HCT116 (cell line): Measurements from ENCODE around the gene CNTFR. TPM values are rescaled to one million over a fixed set of nuclear protein-coding genes. Genes with fewer than 3 reads are reported as not detected.
A peak's percentile ranks its signal among the peaks of the same experiment; 100 is the strongest.

ENCODE experiments used
- ATAC-seq: fragments of 200-7000 bp; cut with Tn5 transposase; 2 replicates; pipeline ENCODE4 v1.9.1; 2020; ENCODE audit warnings: mild to moderate bottlenecking, moderate library complexity
- BruUV-seq: library from RNA; stranded (reverse); fragments of 400-500 nt; replicated peaks from 2 replicates; lab custom pipeline; 2021; lab: Mats Ljungman, UMichigan
- CTCF ChIA-PET: fragments of 300-600 bp; sonication (Branson Sonifier 250); formaldehyde crosslinking; loops from one replicate; lab custom pipeline; 2021; ENCODE audit warnings: antibody characterized with exemption; lab: Charles Lee
- POLR2A ChIA-PET: fragments of 300-600, 350-600 bp; sonication (Branson Sonifier 250); formaldehyde crosslinking; loops from one replicate; lab custom pipeline; 2021; ENCODE audit warnings: antibody characterized with exemption; lab: Charles Lee
- RAD21 ChIA-PET, 2 experiments: fragments of 300-600 bp; sonication (Branson Sonifier 250); formaldehyde crosslinking; loops; one replicate each; lab custom pipeline; 2023; ENCODE audit warnings: low total read pairs in 2 of 2; ENCODE audit not compliant: uncharacterized antibody in 2 of 2, unreplicated experiment in 2 of 2, low non-redundant PET in 1 of 2; lab: Charles Lee
- DNase-seq: peaks from one replicate; pipeline ENCODE4 v3.0.0-alpha.2; 2010; ENCODE audit warnings: low read depth, low spot score
- H2AFZ ChIP-seq: fragments of 200-600 bp; shearing (Covaris generic), sonication (generic); 2 replicates; pipeline ENCODE4 v1.6.1; 2017; ENCODE audit warnings: low read depth, mixed run types, mixed read lengths, antibody characterized with exemption, low read length; ENCODE audit not compliant: poor library complexity, severe bottlenecking
- H3K27ac ChIP-seq: 2 replicates; pipeline ENCODE4 v1.5.1; 2012; ENCODE audit warnings: low read depth, low read length
- H3K27me3 ChIP-seq: fragments of 200-600 bp; sonication (generic); 2 replicates; pipeline ENCODE4 v1.6.1; 2016; ENCODE audit warnings: mixed run types, low read length, mixed read lengths; ENCODE audit not compliant: insufficient read depth
- H3K36me3 ChIP-seq, 2 experiments: fragments of 200-500 bp in 1 of 2; fragments of 200-600 bp in 1 of 2; sonication (Bioruptor generic) in 1 of 2; sonication (generic) in 1 of 2; 2 replicates each; pipeline versions ENCODE4 v1.5.1 to v1.6.1; 2014 to 2016; ENCODE audit warnings: low read length in 2 of 2, inconsistent platforms in 1 of 2, mixed read lengths in 1 of 2, mixed run types in 1 of 2; ENCODE audit not compliant: insufficient read depth in 2 of 2, control insufficient read depth in 1 of 2
- H3K4me1 ChIP-seq, 2 experiments: fragments of 200-600 bp in 1 of 2; sonication (generic) in 1 of 2; 2 replicates each; pipeline versions ENCODE4 v1.5.1 to v1.6.1; 2012 to 2017; ENCODE audit warnings: low read length in 2 of 2, inconsistent platforms in 1 of 2, mild to moderate bottlenecking in 1 of 2, mixed read lengths in 1 of 2, mixed run types in 1 of 2, moderate library complexity in 1 of 2; ENCODE audit not compliant: insufficient read depth in 2 of 2, control insufficient read depth in 1 of 2
- H3K4me2 ChIP-seq: fragments of 200-600 bp; sonication (generic); 2 replicates; pipeline ENCODE4 v1.6.1; 2017; ENCODE audit warnings: mixed run types, low read length, mixed read lengths
- H3K4me3 ChIP-seq, 2 experiments: fragments of 200-600 bp in 1 of 2; sonication (generic) in 1 of 2; replicated peaks in 1 of 2; 2 replicates each; pipeline ENCODE4 v1.5.1; 2011 to 2016; ENCODE audit warnings: low read length in 2 of 2, control low read depth in 1 of 2, low read depth in 1 of 2, mild to moderate bottlenecking in 1 of 2, mixed read lengths in 1 of 2, mixed run types in 1 of 2
- H3K79me2 ChIP-seq: fragments of 200-600 bp; sonication (generic); 2 replicates; pipeline ENCODE4 v1.6.1; 2017; ENCODE audit warnings: mild to moderate bottlenecking, mixed run types, low read length, moderate library complexity, mixed read lengths; ENCODE audit not compliant: insufficient read depth
- H3K9ac ChIP-seq: fragments of 200-600 bp; sonication (generic); 2 replicates; pipeline ENCODE4 v1.6.1; 2016; ENCODE audit warnings: low read length, mixed read lengths
- H3K9me2 ChIP-seq: fragments of 200-600 bp; sonication (generic), shearing (Covaris generic); 2 replicates; pipeline ENCODE4 v1.6.1; 2017; ENCODE audit warnings: mixed run types, mild to moderate bottlenecking, moderate library complexity; ENCODE audit not compliant: insufficient read depth
- H3K9me3 ChIP-seq, 2 experiments: fragments of 200-500 bp in 1 of 2; fragments of 200-600 bp in 1 of 2; sonication (Bioruptor generic) in 1 of 2; sonication (generic) in 1 of 2; 2 replicates each; pipeline ENCODE4 v1.6.1; 2014 to 2017; ENCODE audit warnings: low read length in 2 of 2, mixed read lengths in 2 of 2, inconsistent platforms in 1 of 2, low read depth in 1 of 2, mild to moderate bottlenecking in 1 of 2, mixed run types in 1 of 2, moderate library complexity in 1 of 2; ENCODE audit not compliant: control insufficient read depth in 1 of 2, insufficient read depth in 1 of 2
- H4K20me1 ChIP-seq: fragments of 200-600 bp; sonication (generic), shearing (Covaris generic); 2 replicates; pipeline ENCODE4 v1.6.1; 2017; ENCODE audit warnings: mixed run types, mild to moderate bottlenecking, moderate library complexity; ENCODE audit not compliant: insufficient read depth
- CEBPB ChIP-seq: IDR thresholded peaks from 2 replicates; pipeline ENCODE4 v1.6.1; 2012; ENCODE audit warnings: low read depth
- ELF1 ChIP-seq: IDR thresholded peaks from 2 replicates; pipeline ENCODE4 v1.6.1; 2012; ENCODE audit warnings: low read depth, borderline replicate concordance
- EZH2phosphoT487 ChIP-seq: fragments of 200-600 bp; IDR thresholded peaks from 2 replicates; pipeline ENCODE4 v1.6.1; 2018; ENCODE audit warnings: antibody characterized with exemption, borderline replicate concordance
- FOSL1 ChIP-seq: IDR thresholded peaks from 2 replicates; pipeline ENCODE4 v1.6.1; 2012; ENCODE audit warnings: low read depth
- JUND ChIP-seq: IDR thresholded peaks from 2 replicates; pipeline ENCODE4 v1.6.1; 2012
- POLR2A ChIP-seq: IDR thresholded peaks from 2 replicates; pipeline ENCODE4 v1.7.0; 2011; ENCODE audit warnings: borderline replicate concordance; ENCODE audit not compliant: insufficient read depth, insufficient read length; ENCODE audit errors: extremely low read depth
- POLR2AphosphoS5 ChIP-seq: IDR thresholded peaks from 2 replicates; pipeline ENCODE4 v1.6.1; 2011; ENCODE audit warnings: mild to moderate bottlenecking, low read depth, low read length, moderate library complexity
- SIN3A ChIP-seq: IDR thresholded peaks from 2 replicates; pipeline ENCODE4 v1.6.1; 2012; ENCODE audit warnings: low read depth
- SP1 ChIP-seq: IDR thresholded peaks from 2 replicates; pipeline ENCODE4 v1.6.1; 2012; ENCODE audit warnings: low read depth
- TCF7L2 ChIP-seq: IDR thresholded peaks from 2 replicates; pipeline ENCODE4 v1.7.0; 2011; ENCODE audit warnings: borderline replicate concordance, inconsistent platforms; ENCODE audit not compliant: insufficient read depth, insufficient read length; ENCODE audit errors: extremely low read depth
- ZFX ChIP-seq: fragments of 450-650 bp; IDR thresholded peaks from 2 replicates; pipeline ENCODE4 v1.6.1; 2017
- ZNF274 ChIP-seq: fragments of 200-500 bp; sonication (Bioruptor generic); IDR thresholded peaks from 2 replicates; pipeline ENCODE4 v1.6.1; 2014; ENCODE audit warnings: mild to moderate bottlenecking, low read depth, low read length, inconsistent platforms
- intact Hi-C: fragments of 100-400 bp; cut with micrococcal nuclease; formaldehyde crosslinking; loops from 2 replicates; pipeline ENCODE4 v1.10.0; 2022
- total RNA-seq: library from RNA; stranded (reverse); gene quantifications from one replicate; pipeline ENCODE4 v1.2.1, GENCODE V29; 2021; ENCODE audit not compliant: unreplicated experiment
- TF ChIP-seq, protein P1 (sequence below): IDR thresholded peaks from 2 replicates; pipeline ENCODE4 v1.6.1; 2012; ENCODE audit warnings: low read depth

Gene CNTFR
- total RNA-seq, 1 experiment from 2014 or later: not detected

DNA sequence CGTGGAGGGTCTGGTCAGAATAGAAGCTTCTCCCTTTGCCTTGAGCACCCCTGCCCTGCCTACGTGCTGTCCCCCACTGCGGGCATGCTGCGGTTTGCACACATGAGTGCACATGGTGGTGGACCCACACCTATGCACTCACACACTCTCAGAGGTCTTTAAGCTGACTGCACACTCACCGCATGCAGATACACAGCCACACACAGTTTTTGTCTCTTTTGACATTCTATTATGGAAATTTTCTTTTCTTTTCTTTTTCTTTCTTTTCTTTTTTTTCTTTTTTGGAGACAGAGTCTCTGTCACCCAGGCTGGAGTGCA is 39.9 kb upstream of the CNTFR start (continued):
- TF ChIP-seq POLR2AphosphoS5: no peak
- TF ChIP-seq ZNF274: no peak
- no peak for TF ChIP-seq FOSL1
- TF ChIP-seq TCF7L2: no peak
- TF ChIP-seq CEBPB: no peak
- no peak for TF ChIP-seq ELF1
- no peak for TF ChIP-seq SP1
- TF ChIP-seq JUND: no peak

DNA sequence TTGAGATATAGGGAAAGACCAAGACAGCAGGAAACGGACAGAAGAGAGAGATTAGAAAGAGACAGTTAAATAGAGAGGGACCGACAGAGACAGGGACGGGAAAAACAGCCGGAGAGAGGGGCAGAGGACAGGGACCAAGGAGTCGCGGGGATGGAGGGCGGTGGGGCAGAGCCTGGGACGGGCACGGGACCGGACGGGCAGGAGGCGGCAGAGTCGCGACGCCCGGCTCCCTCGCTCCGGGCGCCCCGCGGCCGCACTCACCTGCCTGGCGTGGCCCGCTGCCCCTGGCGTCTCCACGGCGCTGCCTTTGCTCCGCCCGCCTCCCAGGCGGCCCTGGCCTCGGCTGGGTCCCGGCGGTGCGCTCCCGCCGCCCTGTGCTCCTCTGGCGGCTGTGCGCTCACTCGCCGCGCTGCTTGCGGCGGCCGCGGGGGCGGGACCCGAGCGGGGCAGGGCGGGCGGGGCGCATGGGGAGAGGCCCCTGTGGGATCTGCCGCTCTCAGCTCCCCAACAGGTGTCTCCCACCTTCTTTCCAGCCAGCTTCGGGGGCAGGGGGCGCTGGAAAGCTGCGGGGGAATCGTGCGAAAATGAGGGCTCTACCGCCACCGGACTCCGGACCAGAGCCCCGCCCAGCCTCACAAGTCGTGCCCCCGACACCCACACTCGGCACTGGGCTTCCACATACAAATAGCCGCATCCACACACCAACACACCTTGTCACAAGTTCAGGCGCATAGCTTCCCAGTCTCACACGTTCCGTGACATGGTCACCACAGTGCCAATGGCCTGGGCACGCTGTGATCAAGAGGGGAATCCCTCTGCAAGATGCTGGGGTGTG is 39.3 kb upstream of the CNTFR start, which contains the start of gene ARID3C:
Gene ARID3C (minus strand): TSS at position 411 of the 835 bp plus-strand sequence. CDS start 1,052 bp downstream, outside the sequence.
- H3K9ac ChIP-seq: 0 out of 2 replicates have a peak within 1 kb of the TSS, but pooled peaks have one; percentile 7
- CTCF ChIA-PET: no interaction called here

More for the DNA sequence above, 39.3 kb upstream of the CNTFR start, which contains the start of gene ARID3C:
- no peaks in the 10 kb centered on the region for H4K20me1 ChIP-seq
- H3K4me2 ChIP-seq: peak within 1 kb of the TSS; percentile 75
- H3K79me2 ChIP-seq: no peaks in the 10 kb centered on the region
- ChIA-PET RAD21 (no interaction called here), POLR2A (interaction anchor here (1.5 to 1.7 kb wide), 2 partner anchors 9 kb away, joined by 3 to 7 read pairs; partner anchors contain the start of genes DCTN3 and SIGMAR1)
- peaks cover 8 to 29% of the 10 kb centered on the region in 2 experiments for H3K4me1 ChIP-seq
- TF ChIP-seq EZH2phosphoT487 (no peak), ZFX (no peak), ELF1 (no peak), POLR2A (no peak), SP1 (no peak), FOSL1 (no peak), CEBPB (no peak), POLR2AphosphoS5 (no peak), SIN3A (no peak)
- TF ChIP-seq, protein P1, sequence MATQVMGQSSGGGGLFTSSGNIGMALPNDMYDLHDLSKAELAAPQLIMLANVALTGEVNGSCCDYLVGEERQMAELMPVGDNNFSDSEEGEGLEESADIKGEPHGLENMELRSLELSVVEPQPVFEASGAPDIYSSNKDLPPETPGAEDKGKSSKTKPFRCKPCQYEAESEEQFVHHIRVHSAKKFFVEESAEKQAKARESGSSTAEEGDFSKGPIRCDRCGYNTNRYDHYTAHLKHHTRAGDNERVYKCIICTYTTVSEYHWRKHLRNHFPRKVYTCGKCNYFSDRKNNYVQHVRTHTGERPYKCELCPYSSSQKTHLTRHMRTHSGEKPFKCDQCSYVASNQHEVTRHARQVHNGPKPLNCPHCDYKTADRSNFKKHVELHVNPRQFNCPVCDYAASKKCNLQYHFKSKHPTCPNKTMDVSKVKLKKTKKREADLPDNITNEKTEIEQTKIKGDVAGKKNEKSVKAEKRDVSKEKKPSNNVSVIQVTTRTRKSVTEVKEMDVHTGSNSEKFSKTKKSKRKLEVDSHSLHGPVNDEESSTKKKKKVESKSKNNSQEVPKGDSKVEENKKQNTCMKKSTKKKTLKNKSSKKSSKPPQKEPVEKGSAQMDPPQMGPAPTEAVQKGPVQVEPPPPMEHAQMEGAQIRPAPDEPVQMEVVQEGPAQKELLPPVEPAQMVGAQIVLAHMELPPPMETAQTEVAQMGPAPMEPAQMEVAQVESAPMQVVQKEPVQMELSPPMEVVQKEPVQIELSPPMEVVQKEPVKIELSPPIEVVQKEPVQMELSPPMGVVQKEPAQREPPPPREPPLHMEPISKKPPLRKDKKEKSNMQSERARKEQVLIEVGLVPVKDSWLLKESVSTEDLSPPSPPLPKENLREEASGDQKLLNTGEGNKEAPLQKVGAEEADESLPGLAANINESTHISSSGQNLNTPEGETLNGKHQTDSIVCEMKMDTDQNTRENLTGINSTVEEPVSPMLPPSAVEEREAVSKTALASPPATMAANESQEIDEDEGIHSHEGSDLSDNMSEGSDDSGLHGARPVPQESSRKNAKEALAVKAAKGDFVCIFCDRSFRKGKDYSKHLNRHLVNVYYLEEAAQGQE: no peak
- H3K4me3 ChIP-seq: peak within 1 kb of the TSS; percentile 36 to 49
- no peak for DNase-seq
- H3K9me3 ChIP-seq: no peaks in the 10 kb centered on the region
- no TSS peak for BruUV-seq
- H3K27me3 ChIP-seq: peaks cover 8% of the 10 kb centered on the region; the same call in 1 of the 2 replicates
- H3K9me2 ChIP-seq: no peaks in the 10 kb centered on the region
- peak within 1 kb of the TSS; percentile 86 for H2AFZ ChIP-seq
- intact Hi-C loops: no loop called here
- H3K36me3 ChIP-seq: no peaks in the 10 kb centered on the region
- ATAC-seq: peak; percentile 91
- no peak within 1 kb of the TSS for H3K27ac ChIP-seq
